Heart right ventricle (tissue), 16 donors: ENCODE measurements around the gene ALOX5AP. TPM values are rescaled to one million over a fixed set of nuclear protein-coding genes. Genes with fewer than 3 reads are reported as not detected.

ENCODE experiments used
- ATAC-seq, 8 donors: fragments of 200-7000 bp; cut with Tn5 transposase; one replicate each; pipeline ENCODE4 v1.9.1; 2020; ENCODE audit warnings: mild to moderate bottlenecking in 8 of 8, moderate library complexity in 8 of 8, moderate number of reproducible peaks in 1 of 8
- DNase-seq, 2 donors: peaks; one replicate each; pipeline ENCODE4 v3.0.0-alpha.2; 2020
- H3K27ac ChIP-seq, 10 donors: fragments of 200-600 bp; sonication (generic) in 2 of 10; one replicate each; pipeline versions ENCODE4 v1.5.0 to v1.8.0; 2020 to 2022; ENCODE audit warnings: mild to moderate bottlenecking in 3 of 10
- H3K27me3 ChIP-seq, 7 donors: fragments of 200-600 bp; one replicate each; pipeline ENCODE4 v1.8.0; 2021 to 2022; ENCODE audit warnings: mild to moderate bottlenecking in 2 of 7
- H3K36me3 ChIP-seq, 9 donors: fragments of 200-600 bp; sonication (generic) in 1 of 9; one replicate each; pipeline versions ENCODE4 v1.5.0 to v1.8.0; 2020 to 2022; ENCODE audit warnings: mild to moderate bottlenecking in 2 of 9
- H3K4me1 ChIP-seq, 9 donors: fragments of 200-600 bp; sonication (generic) in 1 of 9; one replicate each; pipeline versions ENCODE4 v1.5.0 to v1.8.0; 2020 to 2022; ENCODE audit warnings: mild to moderate bottlenecking in 4 of 9
- H3K4me3 ChIP-seq, 10 donors: fragments of 200-600 bp; sonication (generic) in 2 of 10; one replicate each; pipeline versions ENCODE4 v1.5.0 to v1.8.0; 2020 to 2022; ENCODE audit warnings: mild to moderate bottlenecking in 7 of 10, moderate library complexity in 2 of 10
- H3K9me3 ChIP-seq, 11 donors: fragments of 200-600 bp in 10 of 11; sonication (generic) in 2 of 11; one replicate each; pipeline versions ENCODE4 v1.5.0 to v1.8.0; 2013 to 2022; ENCODE audit warnings: mild to moderate bottlenecking in 2 of 11, control low read depth in 1 of 11, moderate library complexity in 1 of 11
- WGBS, 2 donors: extraction: QIAGEN DNeasy Blood & Tissue Kit; methylation state at CpG; one replicate each; pipeline ENCODE4 v1.1.7; 2013; ENCODE audit warnings: inconsistent platforms in 1 of 2; 5-methylcytosine and 5-hydroxymethylcytosine counted together
- intact Hi-C, 10 donors: fragments of 100-400 bp; cut with DNase I; formaldehyde crosslinking; loops; one replicate each; pipeline versions ENCODE4 v1.11.1 to v1.14.2; 2022
- polyA plus RNA-seq, 2 donors: library from polyadenylated mRNA; stranded (reverse); fragments of 200-250 nt; gene quantifications; one replicate each; pipeline ENCODE4 v1.2.3, GENCODE V29; 2013
- total RNA-seq, 10 donors: library from RNA; stranded (reverse); fragmentation: NEBNext Ultra II Directional in 3 of 10; extraction: Animal tissue kit (Norgen Biotek cat#: 25700) in 3 of 10; gene quantifications; one replicate each; pipeline versions ENCODE4 v1.2.1 to v1.2.4, GENCODE V29; 2021 to 2023
- TF ChIP-seq, protein P1 (sequence below), 9 donors: fragments of 200-600 bp; sonication (generic) in 2 of 9; IDR thresholded peaks; one replicate each; pipeline versions ENCODE4 v1.5.0 to v1.8.0; 2021 to 2022; ENCODE audit warnings: antibody characterized with exemption in 9 of 9, mild to moderate bottlenecking in 5 of 9, moderate library complexity in 1 of 9
- donor health status: Arrhythmogenic right ventricular cardiomyopathy.
- donor health status: ischemic (EF 13 %, LVEDD 7.1; RV severe dilation, severe dysfunction).
- donor health status: healthy with polysubstance abuse.
- donor health status: DM: no; HTN: yes; CAD: no.
- donor health status: DM: no; HTN: no; CAD: no.
- donor health status: ischemic (EF 25% LVEDD 6.9; RV normal size, moderate dysfunction).
- donor health status: ischemic (EF 25% LVEDD 5.7; RV mildly dilated, moderate dysfunction).
- donor health status: healthy.
- donor health status: DM: yes; HTN: yes; CAD: no.
- donor health status: Ischemic cardiomyopathy.
- donor health status: ischemic (EF 35%, LVEDD 5.7; RV mildly dilated, moderate dysfunction).
- donor health status: nonischemic (EF 11% LVEDD 7.7; RV severe dilation, severe dysfunction).
- donor health status: DM: yes; HTN: yes; CAD: no.
- donor health status: PGD.
- donor health status: ischemic (EF 29% LVEDD 5.4; RV normal size, mild dysfunction).
- donor health status: nonischemic (EF 23%, LVEDD 6.1; RV moderate dilation, normal function).

The ALOX5AP gene
- total and polyA plus RNA-seq, 12 donors = 0.95 to 19.5 (median 4.6) TPM

DNA sequence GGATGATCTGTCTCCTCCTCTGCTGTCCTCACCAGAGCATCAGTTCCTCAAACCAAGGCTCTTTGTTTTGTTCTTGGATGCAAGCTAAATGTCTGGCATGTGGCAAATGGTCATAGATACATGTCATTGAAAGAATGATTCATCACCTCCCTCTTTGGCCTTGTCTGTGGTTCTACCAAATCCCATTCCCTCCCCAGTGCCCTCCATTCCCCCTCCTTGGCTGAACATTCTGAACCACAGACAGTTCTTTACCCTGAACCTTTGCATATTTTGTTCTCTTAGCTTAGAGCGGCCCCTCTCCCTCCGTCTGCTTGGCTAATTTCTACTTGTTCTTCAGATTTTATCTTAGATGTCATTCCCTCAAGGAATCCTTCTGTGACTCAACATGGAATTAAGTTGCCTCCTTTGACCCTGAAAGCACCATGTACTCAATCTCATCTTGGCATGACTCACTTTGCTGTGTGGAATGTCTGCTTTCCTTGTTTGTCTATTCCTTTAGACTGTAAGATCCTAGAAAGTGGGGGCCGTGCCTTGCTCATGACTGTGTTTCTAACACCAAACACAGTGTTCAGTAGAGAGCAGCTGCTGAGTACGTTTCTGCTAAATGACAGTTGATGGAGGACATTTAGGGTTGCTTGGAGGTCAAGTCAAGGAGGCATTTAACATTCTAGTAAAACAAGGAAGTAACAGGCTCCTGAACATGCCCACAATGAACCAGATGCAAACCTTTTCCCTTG is 8.1 kb downstream of the ALOX5AP start:
- 57 to 75% methylated on average over 4 of the region's 4 CpGs for WGBS, 2 donors
- Histone ChIP-seq H3K4me3 (no peak overlapping the region), H3K9me3 (no peaks in the 10 kb centered on the region), H3K36me3 (no peaks in the 10 kb centered on the region), H3K27ac (peak overlapping the region in 2 of 10 donors; percentile 36 to 83), H3K4me1 (peaks cover 0 to 100% (median 25%) of the 10 kb centered on the region in 9 donors), H3K27me3 (peaks cover 0 to 2% (median 0%) of the 10 kb centered on the region in 7 donors)
- TF ChIP-seq, protein P1, sequence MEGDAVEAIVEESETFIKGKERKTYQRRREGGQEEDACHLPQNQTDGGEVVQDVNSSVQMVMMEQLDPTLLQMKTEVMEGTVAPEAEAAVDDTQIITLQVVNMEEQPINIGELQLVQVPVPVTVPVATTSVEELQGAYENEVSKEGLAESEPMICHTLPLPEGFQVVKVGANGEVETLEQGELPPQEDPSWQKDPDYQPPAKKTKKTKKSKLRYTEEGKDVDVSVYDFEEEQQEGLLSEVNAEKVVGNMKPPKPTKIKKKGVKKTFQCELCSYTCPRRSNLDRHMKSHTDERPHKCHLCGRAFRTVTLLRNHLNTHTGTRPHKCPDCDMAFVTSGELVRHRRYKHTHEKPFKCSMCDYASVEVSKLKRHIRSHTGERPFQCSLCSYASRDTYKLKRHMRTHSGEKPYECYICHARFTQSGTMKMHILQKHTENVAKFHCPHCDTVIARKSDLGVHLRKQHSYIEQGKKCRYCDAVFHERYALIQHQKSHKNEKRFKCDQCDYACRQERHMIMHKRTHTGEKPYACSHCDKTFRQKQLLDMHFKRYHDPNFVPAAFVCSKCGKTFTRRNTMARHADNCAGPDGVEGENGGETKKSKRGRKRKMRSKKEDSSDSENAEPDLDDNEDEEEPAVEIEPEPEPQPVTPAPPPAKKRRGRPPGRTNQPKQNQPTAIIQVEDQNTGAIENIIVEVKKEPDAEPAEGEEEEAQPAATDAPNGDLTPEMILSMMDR (IDR thresholded peaks at IDR 0.05) = no peak
- DNase-seq = no peak
- intact Hi-C loops = no loop called here
- ATAC-seq = peak in 5 of 8 donors; percentile 39 to 80 (median 74)

DNA sequence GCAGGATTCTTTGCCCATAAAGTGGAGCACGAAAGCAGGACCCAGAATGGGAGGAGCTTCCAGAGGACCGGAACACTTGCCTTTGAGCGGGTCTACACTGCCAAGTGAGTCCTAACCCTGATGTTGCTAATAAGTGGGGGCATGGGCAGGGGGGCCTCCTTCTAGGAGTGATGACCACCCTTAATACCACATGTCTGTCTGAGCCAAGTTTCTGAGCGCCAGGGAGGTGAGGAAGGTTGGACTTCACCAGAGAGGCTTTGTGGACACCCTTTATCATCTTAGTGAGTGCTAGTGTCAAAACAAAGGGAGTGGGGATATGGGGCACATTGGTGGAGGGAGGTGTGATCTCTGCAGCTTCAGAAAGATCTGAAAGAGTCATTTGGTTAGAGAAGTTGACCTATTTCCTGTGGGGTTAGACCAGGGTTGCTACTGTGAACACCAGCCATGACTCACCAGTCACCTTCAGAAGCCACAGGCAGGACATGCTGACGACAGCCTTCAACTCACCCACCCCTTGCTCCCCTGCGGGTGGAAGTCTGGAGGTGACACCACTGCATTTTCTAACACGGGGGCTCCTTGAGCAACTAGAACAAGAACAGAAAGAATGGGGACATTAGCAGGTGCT is 8.8 kb downstream of the ALOX5AP start:
- DNase-seq = no peak
- no peaks in the 10 kb centered on the region for H3K9me3 ChIP-seq
- peak in 6 of 8 donors; percentile 28 to 64 (median 34) for ATAC-seq
- TF ChIP-seq, protein P1 (IDR thresholded peaks at IDR 0.05) = no peak
- H3K4me1 ChIP-seq = peaks cover 0 to 93% (median 25%) of the 10 kb centered on the region in 9 donors
- no peaks in the 10 kb centered on the region for H3K27me3 ChIP-seq
- intact Hi-C loops = no loop called here
- H3K36me3 ChIP-seq = peaks cover 0 to 2% (median 0%) of the 10 kb centered on the region in 9 donors
- no peak overlapping the region for H3K4me3 ChIP-seq
- peak overlapping the region in 2 of 10 donors; percentile 36 to 83 for H3K27ac ChIP-seq
- WGBS, 2 donors = 84 to 91% methylated on average over 7 of the region's 7 CpGs

DNA sequence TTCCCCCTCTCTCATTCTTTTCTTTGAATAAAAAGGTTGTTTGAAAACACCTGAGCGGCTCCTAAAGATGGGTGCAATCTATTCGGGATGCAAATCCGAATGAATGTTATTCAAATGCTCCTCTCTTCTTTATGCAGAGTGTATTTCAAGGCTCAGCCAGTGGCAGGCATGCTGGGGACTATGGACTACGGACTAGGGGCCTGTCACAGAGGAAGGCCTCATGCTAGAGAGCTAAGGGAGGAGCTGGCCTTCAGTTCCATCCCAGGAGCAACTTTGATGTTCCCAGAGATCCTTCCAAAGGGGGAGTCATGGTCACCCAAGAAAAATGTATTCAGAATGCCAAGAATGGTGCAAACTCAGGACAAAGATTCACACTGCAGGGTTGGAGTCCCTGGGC is 9.3 kb downstream of the ALOX5AP start:
- Histone ChIP-seq H3K27me3 (no peaks in the 10 kb centered on the region), H3K4me3 (no peak overlapping the region), H3K36me3 (peaks cover 0 to 7% (median 0%) of the 10 kb centered on the region in 9 donors), H3K27ac (peak overlapping the region in 1 of 10 donors; percentile 51), H3K9me3 (no peaks in the 10 kb centered on the region), H3K4me1 (peaks cover 0 to 88% (median 25%) of the 10 kb centered on the region in 9 donors)
- intact Hi-C loops = no loop called here
- ATAC-seq = no peak
- WGBS, 2 donors = 91 to 96% methylated on average over 4 of the region's 4 CpGs
- TF ChIP-seq, protein P1 (IDR thresholded peaks at IDR 0.05) = no peak
- no peak for DNase-seq

DNA sequence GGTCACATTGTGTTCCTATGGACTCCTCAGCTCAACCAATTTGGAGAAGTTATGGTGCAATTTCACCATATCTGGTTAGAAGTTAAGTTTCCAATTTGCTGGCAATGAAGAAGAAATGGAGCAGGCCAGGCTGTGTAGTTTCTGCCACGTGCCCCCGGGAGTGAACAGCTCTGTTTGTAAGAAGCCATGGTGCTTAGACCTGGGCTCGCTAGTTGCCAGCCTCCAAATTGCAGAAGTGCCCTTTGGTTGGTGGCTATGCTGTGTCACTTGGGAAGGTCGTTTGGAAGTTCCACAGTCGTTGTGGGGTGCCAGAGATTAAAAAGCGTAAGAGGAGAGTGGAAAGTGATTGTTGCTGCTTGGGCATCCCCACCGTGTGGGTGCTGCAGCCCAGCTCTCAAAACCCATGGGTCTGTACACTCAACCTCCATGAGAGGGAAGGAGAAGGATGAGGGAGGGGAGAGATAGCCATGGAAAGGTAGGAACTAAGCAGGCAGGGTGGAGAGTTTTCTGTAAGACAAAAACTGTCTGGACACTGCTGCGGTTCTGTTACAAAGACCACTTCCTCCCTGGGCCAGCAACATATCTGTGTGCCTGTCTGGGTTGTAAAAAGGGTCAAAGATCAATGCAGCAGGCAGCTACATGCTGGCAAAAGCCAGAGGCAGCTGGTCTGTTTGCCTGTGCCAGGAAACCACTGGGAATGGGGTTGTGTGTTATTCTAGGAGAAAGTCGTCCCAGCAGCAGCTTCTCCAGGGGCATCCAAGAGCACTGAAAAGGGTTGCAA is 10.8 kb downstream of the ALOX5AP start:
- intact Hi-C loops = no loop called here
- ATAC-seq (peak in 3 of 8 donors; percentile 21 to 60 (median 41)), DNase-seq (no peak)
- peaks cover 0 to 14% (median 0%) of the 10 kb centered on the region in 9 donors for H3K36me3 ChIP-seq
- no peaks in the 10 kb centered on the region for H3K27me3 ChIP-seq
- 54 to 62% methylated on average over 9 of the region's 9 CpGs for WGBS, 2 donors
- TF ChIP-seq, protein P1 (IDR thresholded peaks at IDR 0.05) = no peak
- H3K9me3 ChIP-seq = no peaks in the 10 kb centered on the region
- H3K27ac ChIP-seq = peak overlapping the region in 1 of 10 donors; percentile 1
- peaks cover 0 to 73% (median 25%) of the 10 kb centered on the region in 9 donors for H3K4me1 ChIP-seq
- no peak overlapping the region for H3K4me3 ChIP-seq
